BLaER1 (cell line): ENCODE measurements around the gene CLDN5.

ENCODE experiments used
- H3K27ac ChIP-seq: shearing (Covaris generic); formaldehyde crosslinking; 2 replicates; pipeline ENCODE4 v1.8.1; 2022
- H3K27me3 ChIP-seq: shearing (Covaris generic); formaldehyde crosslinking; 2 replicates; pipeline ENCODE4 v1.8.1; 2022
- H3K36me3 ChIP-seq: shearing (Covaris generic); formaldehyde crosslinking; 2 replicates; pipeline ENCODE4 v1.8.1; 2022
- H3K4me1 ChIP-seq: shearing (Covaris generic); formaldehyde crosslinking; 2 replicates; pipeline ENCODE4 v1.8.1; 2022
- H3K4me2 ChIP-seq: shearing (Covaris generic); formaldehyde crosslinking; 2 replicates; pipeline ENCODE4 v1.8.1; 2022
- H3K4me3 ChIP-seq: shearing (Covaris generic); formaldehyde crosslinking; 2 replicates; pipeline ENCODE4 v1.8.1; 2022
- H3K9ac ChIP-seq: shearing (Covaris generic); formaldehyde crosslinking; 2 replicates; pipeline ENCODE4 v1.8.1; 2022
- H3K9me3 ChIP-seq: shearing (Covaris generic); formaldehyde crosslinking; 2 replicates; pipeline ENCODE4 v1.8.1; 2022
- H4K20me1 ChIP-seq: shearing (Covaris generic); formaldehyde crosslinking; 2 replicates; pipeline ENCODE4 v1.8.1; 2022
- Cebpa-rat ChIP-seq: shearing (Covaris generic); IDR thresholded peaks from 2 replicates; pipeline ENCODE4 v1.8.1; 2022

The CLDN5 gene, protein sequence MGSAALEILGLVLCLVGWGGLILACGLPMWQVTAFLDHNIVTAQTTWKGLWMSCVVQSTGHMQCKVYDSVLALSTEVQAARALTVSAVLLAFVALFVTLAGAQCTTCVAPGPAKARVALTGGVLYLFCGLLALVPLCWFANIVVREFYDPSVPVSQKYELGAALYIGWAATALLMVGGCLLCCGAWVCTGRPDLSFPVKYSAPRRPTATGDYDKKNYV

DNA sequence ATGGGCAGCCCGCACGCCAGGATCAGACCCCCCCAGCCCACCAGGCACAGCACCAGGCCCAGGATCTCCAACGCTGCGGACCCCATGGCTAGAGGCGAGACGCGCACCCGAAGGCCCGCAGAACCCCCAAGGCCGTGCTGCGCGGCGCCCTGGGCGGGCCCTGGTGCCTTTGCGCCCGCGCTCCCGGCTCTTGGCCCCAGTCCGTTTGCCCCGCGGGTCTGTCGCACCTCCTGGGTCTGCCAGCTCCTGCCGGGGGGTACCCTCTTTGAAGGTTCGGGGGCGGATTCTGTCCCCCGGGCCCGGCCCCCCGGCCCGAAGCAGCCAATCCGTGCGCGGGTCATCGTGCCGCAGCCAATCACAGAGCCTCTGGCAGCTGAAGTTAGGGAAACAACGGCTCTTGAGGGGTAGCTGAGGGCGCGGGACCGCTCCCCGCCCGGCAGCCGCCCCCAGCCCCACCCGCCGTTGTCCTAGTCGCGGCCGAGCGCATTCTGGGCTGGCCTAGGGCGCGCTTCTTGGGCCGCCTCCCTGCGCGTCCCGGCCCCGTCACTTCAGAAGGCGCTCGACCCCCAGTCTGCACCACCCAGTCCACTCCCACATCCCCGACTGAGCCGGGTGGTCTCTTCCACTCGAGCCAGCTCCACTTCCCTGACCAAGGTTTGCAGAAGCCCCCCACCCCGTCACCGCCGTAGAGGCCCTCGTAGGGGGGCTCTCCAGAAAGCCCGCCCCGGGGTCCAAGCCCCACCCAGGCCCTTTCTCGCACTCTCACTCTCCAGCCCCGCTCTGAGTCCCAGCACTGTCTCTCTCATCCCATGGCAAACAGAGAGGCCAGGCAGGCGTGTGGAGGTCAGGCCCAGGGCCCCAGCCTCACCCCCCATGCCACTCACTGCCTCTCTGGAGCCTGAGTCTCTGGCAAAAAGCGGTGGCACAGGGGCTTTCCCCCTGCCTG lies at the start of gene CLDN5:
Gene CLDN5, minus strand, starts transcription at position 241 of the 946 bp plus-strand sequence. Its CDS starts 155 bp downstream, at position 86.
- peaks cover 37% of the 10 kb centered on the region for H3K27me3 ChIP-seq
- peaks cover 39% of the 10 kb centered on the region; the same call in 1 of the 2 replicates for H4K20me1 ChIP-seq
- H3K4me3 ChIP-seq = no peak within 1 kb of the TSS
- no peaks in the 10 kb centered on the region for H3K9me3 ChIP-seq
- H3K4me2 ChIP-seq = no peak within 1 kb of the TSS
- peaks cover 30% of the 10 kb centered on the region for H3K36me3 ChIP-seq
- H3K4me1 ChIP-seq = no peaks in the 10 kb centered on the region
- no peak within 1 kb of the TSS for H3K9ac ChIP-seq
- no peak for TF ChIP-seq Cebpa-rat
- H3K27ac ChIP-seq = no peak within 1 kb of the TSS

- Histone ChIP-seq H3K4me1 (peaks cover 10% of the 10 kb centered on the region), H3K4me2 (no peak overlapping the region), H3K9me3 (no peaks in the 10 kb centered on the region), H3K4me3 (no peak overlapping the region), H3K9ac (no peak overlapping the region), H3K36me3 (no peaks in the 10 kb centered on the region), H4K20me1 (no peaks in the 10 kb centered on the region), H3K27me3 (no peaks in the 10 kb centered on the region), H3K27ac (no peak overlapping the region)
- no peak for TF ChIP-seq Cebpa-rat
Observed at GRCh38 chr22:19571995-19572394, 47.8 kb upstream of the CLDN5 start.

GRCh38 chr22:19571207-19571795 lies 47.1 kb upstream of the CLDN5 start:
- no peak for TF ChIP-seq Cebpa-rat
- Histone ChIP-seq H3K36me3 (no peaks in the 10 kb centered on the region), H3K27me3 (no peaks in the 10 kb centered on the region), H4K20me1 (no peaks in the 10 kb centered on the region), H3K27ac (no peak overlapping the region), H3K4me3 (no peak overlapping the region), H3K9ac (no peak overlapping the region), H3K9me3 (no peaks in the 10 kb centered on the region), H3K4me2 (no peak overlapping the region), H3K4me1 (peaks cover 5% of the 10 kb centered on the region)

GRCh38 chr22:19569976-19570375 lies 45.8 kb upstream of the CLDN5 start:
- Histone ChIP-seq H3K4me1 (peaks cover 5% of the 10 kb centered on the region), H3K9me3 (no peaks in the 10 kb centered on the region), H3K9ac (no peak overlapping the region), H4K20me1 (no peaks in the 10 kb centered on the region), H3K36me3 (no peaks in the 10 kb centered on the region), H3K27ac (no peak overlapping the region), H3K4me2 (no peak overlapping the region), H3K4me3 (no peak overlapping the region), H3K27me3 (no peaks in the 10 kb centered on the region)
- no peak for TF ChIP-seq Cebpa-rat

DNA sequence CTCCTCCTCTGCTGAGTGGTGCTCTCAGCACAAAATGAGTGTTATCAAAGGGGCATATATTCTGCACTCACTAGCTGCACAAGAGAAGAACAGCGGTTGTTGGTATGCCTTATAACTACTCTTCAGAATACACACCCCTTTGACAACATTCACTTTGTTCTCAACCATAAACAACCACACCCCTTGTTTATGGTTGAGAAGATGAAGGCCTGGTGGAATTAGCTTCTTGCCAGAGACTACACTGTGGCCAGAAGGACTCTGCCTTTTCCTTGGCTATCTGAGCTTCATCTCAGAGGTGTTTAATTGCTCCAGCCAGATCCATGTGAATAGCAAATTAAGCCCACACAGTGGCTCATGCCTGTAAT lies 45.0 kb upstream of the CLDN5 start:
- Histone ChIP-seq H3K4me1 (peaks cover 5% of the 10 kb centered on the region), H4K20me1 (no peaks in the 10 kb centered on the region), H3K9me3 (no peaks in the 10 kb centered on the region), H3K9ac (no peak overlapping the region), H3K27me3 (no peaks in the 10 kb centered on the region), H3K36me3 (no peaks in the 10 kb centered on the region), H3K4me2 (no peak overlapping the region; the same call in 1 of the 2 replicates), H3K4me3 (no peak overlapping the region), H3K27ac (no peak overlapping the region)
- no peak for TF ChIP-seq Cebpa-rat

- Histone ChIP-seq H3K4me3 (no peak overlapping the region), H3K27ac (no peak overlapping the region), H4K20me1 (no peaks in the 10 kb centered on the region), H3K4me2 (no peak overlapping the region; the same call in 1 of the 2 replicates), H3K9me3 (no peaks in the 10 kb centered on the region), H3K27me3 (no peaks in the 10 kb centered on the region), H3K9ac (no peak overlapping the region), H3K4me1 (peaks cover 5% of the 10 kb centered on the region), H3K36me3 (no peaks in the 10 kb centered on the region)
- TF ChIP-seq Cebpa-rat = no peak
Observed at GRCh38 chr22:19568337-19569275, 44.4 kb upstream of the CLDN5 start.

DNA sequence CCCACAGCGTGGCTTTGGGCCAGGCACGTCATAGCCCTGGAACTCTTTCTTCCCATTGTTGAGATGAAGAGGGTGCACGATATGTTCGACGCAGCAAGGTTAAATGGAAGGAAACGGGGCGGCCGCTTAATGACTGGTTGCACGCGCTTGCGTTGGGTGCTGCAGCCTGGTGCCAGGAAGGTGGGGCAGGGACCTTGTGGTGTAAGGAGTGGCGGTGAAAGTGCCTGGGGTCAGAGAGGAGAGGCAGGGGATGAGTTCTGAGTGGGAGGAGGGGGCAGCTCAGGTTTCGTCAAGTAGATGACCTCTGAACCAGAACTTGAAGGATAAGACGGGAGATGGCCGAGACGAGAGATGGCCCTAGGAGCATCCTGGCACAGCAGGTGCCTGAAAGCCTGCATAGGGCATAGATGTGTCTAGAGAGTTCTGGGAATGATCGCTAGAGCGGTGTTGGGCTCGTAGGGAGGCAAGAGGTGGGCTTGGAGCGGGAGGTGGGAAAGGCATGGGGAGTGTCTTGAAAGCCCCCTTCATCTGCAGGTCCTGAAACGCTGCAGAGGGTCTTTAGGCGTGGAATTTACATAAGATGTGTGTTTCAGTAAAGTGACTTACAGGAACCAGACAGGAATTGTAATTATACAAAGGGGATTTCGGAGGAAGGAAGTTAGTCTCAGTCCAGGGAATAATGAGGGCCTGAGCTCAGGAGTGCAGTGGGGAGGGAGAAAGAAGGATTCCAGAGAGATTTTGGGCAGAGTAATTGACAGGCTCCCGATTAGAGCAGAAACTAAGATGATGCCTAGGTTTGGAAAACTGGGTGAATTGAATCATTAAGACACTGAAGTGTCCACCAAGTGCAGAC lies 43.2 kb upstream of the CLDN5 start:
- Histone ChIP-seq H3K9me3 (no peaks in the 10 kb centered on the region), H3K27me3 (no peaks in the 10 kb centered on the region), H3K9ac (no peak overlapping the region), H4K20me1 (no peaks in the 10 kb centered on the region), H3K27ac (no peak overlapping the region), H3K36me3 (no peaks in the 10 kb centered on the region), H3K4me2 (no peak overlapping the region), H3K4me3 (no peak overlapping the region), H3K4me1 (peaks cover 5% of the 10 kb centered on the region)
- TF ChIP-seq Cebpa-rat = no peak

- Histone ChIP-seq H3K36me3 (no peaks in the 10 kb centered on the region), H3K27ac (no peak overlapping the region), H4K20me1 (no peaks in the 10 kb centered on the region), H3K4me2 (no peak overlapping the region), H3K4me1 (peaks cover 5% of the 10 kb centered on the region), H3K27me3 (no peaks in the 10 kb centered on the region), H3K9ac (no peak overlapping the region), H3K4me3 (no peak overlapping the region), H3K9me3 (no peaks in the 10 kb centered on the region)
- TF ChIP-seq Cebpa-rat = no peak
Observed at GRCh38 chr22:19566279-19567156, 42.3 kb upstream of the CLDN5 start.
